ENCODE data around the gene SLC6A18. TPM values are rescaled to one million over a fixed set of nuclear protein-coding genes. Genes with fewer than 3 reads are reported as not detected.

Gene SLC6A18
- total RNA-seq, 1 donor from 2014 or later = not detected

- Mint-ChIP-seq H3K4me3 (ENCODE audit: unreplicated experiment) (no peak overlapping the region), H3K27ac (ENCODE audit: unreplicated experiment) (no peak overlapping the region), H3K4me1 (ENCODE audit: low read depth, unreplicated experiment) (no peaks in the 10 kb centered on the region), H3K27me3 (ENCODE audit: low read depth, unreplicated experiment) (peaks cover 55% of the 10 kb centered on the region), H3K36me3 (ENCODE audit: low read depth, unreplicated experiment) (no peaks in the 10 kb centered on the region), H3K9me3 (ENCODE audit: unreplicated experiment) (no peaks in the 10 kb centered on the region)
- no peak for TF ChIP-seq CTCF (IDR thresholded peaks at IDR 0.05; ENCODE audit: insufficient read depth, low read depth, low read length)
- no peak for TF ChIP-seq EZH2 (IDR thresholded peaks at IDR 0.05; ENCODE audit: insufficient read depth, low read length)
- H3K27ac ChIP-seq (ENCODE audit: low read depth, low read length) = no peak overlapping the region
- no peak for DNase-seq (ENCODE audit: low read depth)
- no peaks in the 10 kb centered on the region for H3K36me3 ChIP-seq (ENCODE audit: insufficient read depth, low read length)
- no peak overlapping the region for H2AFZ ChIP-seq (ENCODE audit: low read depth, low read length)
- H3K9me3 ChIP-seq (ENCODE audit: insufficient read depth, low read depth, low read length) = no peaks in the 10 kb centered on the region
- H3K9ac ChIP-seq (ENCODE audit: low read length) = no peak overlapping the region
- FAIRE-seq = no peak
- H3K79me2 ChIP-seq (ENCODE audit: insufficient read depth, low read length) = no peaks in the 10 kb centered on the region
- no peaks in the 10 kb centered on the region for H3K4me1 ChIP-seq (ENCODE audit: insufficient read depth, low read length)
- H3K27me3 ChIP-seq (ENCODE audit: insufficient read depth, low read length) = peaks cover 5% of the 10 kb centered on the region
- no peak overlapping the region for H3K4me2 ChIP-seq (ENCODE audit: low read length)
- no peak overlapping the region for H3K4me3 ChIP-seq (ENCODE audit: insufficient read depth, low read depth, low read length)
- no peaks in the 10 kb centered on the region for H4K20me1 ChIP-seq (ENCODE audit: insufficient read depth, low read length)
These were observed 34.9 kb upstream of the SLC6A18 start for GRCh38 chr5:1190278-1190677.

- H3K27me3 Mint-ChIP-seq (ENCODE audit: low read depth, unreplicated experiment) = peaks cover 55% of the 10 kb centered on the region
- no peak overlapping the region for H3K4me3 Mint-ChIP-seq (ENCODE audit: unreplicated experiment)
- H4K20me1 ChIP-seq (ENCODE audit: insufficient read depth, low read length) = no peaks in the 10 kb centered on the region
- no peaks in the 10 kb centered on the region for H3K79me2 ChIP-seq (ENCODE audit: insufficient read depth, low read length)
- FAIRE-seq (no peak), DNase-seq (ENCODE audit: low read depth) (no peak)
- no peaks in the 10 kb centered on the region for H3K36me3 Mint-ChIP-seq (ENCODE audit: low read depth, unreplicated experiment)
- H3K36me3 ChIP-seq (ENCODE audit: insufficient read depth, low read length) = no peaks in the 10 kb centered on the region
- H3K4me2 ChIP-seq (ENCODE audit: low read length) = no peak overlapping the region
- H3K4me1 ChIP-seq (ENCODE audit: insufficient read depth, low read length) = no peaks in the 10 kb centered on the region
- H3K27ac Mint-ChIP-seq (ENCODE audit: unreplicated experiment) = no peak overlapping the region
- H3K27me3 ChIP-seq (ENCODE audit: insufficient read depth, low read length) = peaks cover 5% of the 10 kb centered on the region
- H3K4me3 ChIP-seq (ENCODE audit: insufficient read depth, low read depth, low read length) = no peak overlapping the region
- TF ChIP-seq CTCF (IDR thresholded peaks at IDR 0.05; ENCODE audit: insufficient read depth, low read depth, low read length) (no peak), EZH2 (IDR thresholded peaks at IDR 0.05; ENCODE audit: insufficient read depth, low read length) (no peak)
- no peak overlapping the region for H3K27ac ChIP-seq (ENCODE audit: low read depth, low read length)
- H3K9ac ChIP-seq (ENCODE audit: low read length) = no peak overlapping the region
- no peaks in the 10 kb centered on the region for H3K4me1 Mint-ChIP-seq (ENCODE audit: low read depth, unreplicated experiment)
- no peaks in the 10 kb centered on the region for H3K9me3 ChIP-seq (ENCODE audit: insufficient read depth, low read depth, low read length)
- no peak overlapping the region for H2AFZ ChIP-seq (ENCODE audit: low read depth, low read length)
- no peaks in the 10 kb centered on the region for H3K9me3 Mint-ChIP-seq (ENCODE audit: unreplicated experiment)
These were observed 34.3 kb upstream of the SLC6A18 start for GRCh38 chr5:1190837-1191239.

GRCh38 chr5:1192971-1193590 lies 32.1 kb upstream of the SLC6A18 start:
- no peak for DNase-seq (ENCODE audit: low read depth)
- FAIRE-seq = no peak

More at GRCh38 chr5:1192971-1193590, 32.1 kb upstream of the SLC6A18 start:
- H3K36me3 Mint-ChIP-seq (ENCODE audit: low read depth, unreplicated experiment) = no peaks in the 10 kb centered on the region
- no peaks in the 10 kb centered on the region for H4K20me1 ChIP-seq (ENCODE audit: insufficient read depth, low read length)
- H3K9me3 Mint-ChIP-seq (ENCODE audit: unreplicated experiment) = peaks cover 3% of the 10 kb centered on the region
- no peak overlapping the region for H3K4me3 ChIP-seq (ENCODE audit: insufficient read depth, low read depth, low read length)
- H3K9ac ChIP-seq (ENCODE audit: low read length) = no peak overlapping the region
- H3K79me2 ChIP-seq (ENCODE audit: insufficient read depth, low read length) = no peaks in the 10 kb centered on the region
- no peak overlapping the region for H2AFZ ChIP-seq (ENCODE audit: low read depth, low read length)
- peaks cover 5% of the 10 kb centered on the region for H3K27me3 ChIP-seq (ENCODE audit: insufficient read depth, low read length)
- H3K4me1 Mint-ChIP-seq (ENCODE audit: low read depth, unreplicated experiment) = no peaks in the 10 kb centered on the region
- H3K9me3 ChIP-seq (ENCODE audit: insufficient read depth, low read depth, low read length) = no peaks in the 10 kb centered on the region
- H3K27me3 Mint-ChIP-seq (ENCODE audit: low read depth, unreplicated experiment) = peaks cover 54% of the 10 kb centered on the region
- H3K27ac Mint-ChIP-seq (ENCODE audit: unreplicated experiment) = no peak overlapping the region
- H3K36me3 ChIP-seq (ENCODE audit: insufficient read depth, low read length) = no peaks in the 10 kb centered on the region
- no peak overlapping the region for H3K4me2 ChIP-seq (ENCODE audit: low read length)
- H3K4me3 Mint-ChIP-seq (ENCODE audit: unreplicated experiment) = no peak overlapping the region
- H3K27ac ChIP-seq (ENCODE audit: low read depth, low read length) = no peak overlapping the region
- no peaks in the 10 kb centered on the region for H3K4me1 ChIP-seq (ENCODE audit: insufficient read depth, low read length)
- no peak for TF ChIP-seq EZH2 (IDR thresholded peaks at IDR 0.05; ENCODE audit: insufficient read depth, low read length)
- no peak for TF ChIP-seq CTCF (IDR thresholded peaks at IDR 0.05; ENCODE audit: insufficient read depth, low read depth, low read length)
